Spleen (tissue), 7 donors: ENCODE measurements around the gene BOD1.

Experiments used
- POLR2AphosphoS5 ChIP-seq, 3 donors: sonication (generic); formaldehyde crosslinking; IDR thresholded peaks; one replicate each; pipeline ENCODE4 v1.5.1; 2017; ENCODE audit warnings: antibody characterized with exemption in 3 of 3
- TF ChIP-seq, protein P1 (sequence below), 11 experiments: fragments of 200-600 bp in 7 of 11; fragments of 450-650 bp in 4 of 11; sonication (generic) in 4 of 11; IDR thresholded peaks in 8 of 11; conservative IDR thresholded peaks in 3 of 11; 1 replicate in 7 of 11; 2 replicates in 4 of 11; pipeline versions ENCODE4 v1.4.0 to v1.8.0; 2016 to 2021; ENCODE audit warnings: antibody characterized with exemption in 11 of 11, inconsistent platforms in 4 of 11, mild to moderate bottlenecking in 1 of 11
- donor health status: DM: no; HTN: no; CAD: no; lungs with moderate emphysema.
- donor health status: DM: no; HTN: no; CAD: no.
- donor health status: DM: no; HTN: no; CAD: no.

DNA sequence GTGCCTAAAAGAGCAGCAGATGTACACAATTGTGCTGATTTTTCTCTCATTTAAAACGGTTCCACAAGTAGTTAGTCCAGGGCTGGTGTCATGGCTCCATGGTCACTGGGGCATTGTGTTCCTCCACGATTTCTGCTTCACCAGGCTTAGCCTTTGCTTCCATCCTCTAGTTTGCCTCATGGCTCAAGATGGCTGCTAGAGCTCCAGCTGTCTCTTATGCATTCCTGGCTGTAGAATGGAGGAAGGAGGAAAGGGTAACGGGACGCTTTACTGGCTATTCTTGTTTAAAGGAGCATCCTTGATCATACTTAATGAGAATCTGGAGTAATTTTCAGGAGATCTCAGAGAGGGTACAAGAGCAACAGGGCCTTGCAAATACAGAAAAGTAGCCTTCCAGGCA, 47.7 kb downstream of the BOD1 start:
- no peak for TF ChIP-seq POLR2AphosphoS5 (IDR thresholded peaks at IDR 0.05)
- TF ChIP-seq, protein P1, sequence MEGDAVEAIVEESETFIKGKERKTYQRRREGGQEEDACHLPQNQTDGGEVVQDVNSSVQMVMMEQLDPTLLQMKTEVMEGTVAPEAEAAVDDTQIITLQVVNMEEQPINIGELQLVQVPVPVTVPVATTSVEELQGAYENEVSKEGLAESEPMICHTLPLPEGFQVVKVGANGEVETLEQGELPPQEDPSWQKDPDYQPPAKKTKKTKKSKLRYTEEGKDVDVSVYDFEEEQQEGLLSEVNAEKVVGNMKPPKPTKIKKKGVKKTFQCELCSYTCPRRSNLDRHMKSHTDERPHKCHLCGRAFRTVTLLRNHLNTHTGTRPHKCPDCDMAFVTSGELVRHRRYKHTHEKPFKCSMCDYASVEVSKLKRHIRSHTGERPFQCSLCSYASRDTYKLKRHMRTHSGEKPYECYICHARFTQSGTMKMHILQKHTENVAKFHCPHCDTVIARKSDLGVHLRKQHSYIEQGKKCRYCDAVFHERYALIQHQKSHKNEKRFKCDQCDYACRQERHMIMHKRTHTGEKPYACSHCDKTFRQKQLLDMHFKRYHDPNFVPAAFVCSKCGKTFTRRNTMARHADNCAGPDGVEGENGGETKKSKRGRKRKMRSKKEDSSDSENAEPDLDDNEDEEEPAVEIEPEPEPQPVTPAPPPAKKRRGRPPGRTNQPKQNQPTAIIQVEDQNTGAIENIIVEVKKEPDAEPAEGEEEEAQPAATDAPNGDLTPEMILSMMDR (IDR thresholded peaks at IDR 0.05 in 8 of 11, conservative IDR thresholded peaks at IDR 0.05 in 3 of 11) = no peak
